Mucosa of descending colon (tissue), 3 donors: Measurements from ENCODE around the gene AMPD3. TPM values are rescaled to one million over a fixed set of nuclear protein-coding genes. Genes with fewer than 3 reads are reported as not detected.

ENCODE experiments used
- ATAC-seq: fragments of 200-7000 bp; cut with Tn5 transposase; one replicate; pipeline ENCODE4 v1.9.1; 2020; ENCODE audit warnings: mild to moderate bottlenecking, moderate library complexity
- DNase-seq, 3 donors: peaks; one replicate each; pipeline ENCODE4 v3.0.0-alpha.2; 2020
- H3K36me3 ChIP-seq: fragments of 200-600 bp; one replicate; pipeline ENCODE4 v1.8.0; 2021; ENCODE audit warnings: low read depth, mild to moderate bottlenecking
- H3K4me1 ChIP-seq: fragments of 200-600 bp; one replicate; pipeline ENCODE4 v1.8.0; 2021; ENCODE audit warnings: low read depth, mild to moderate bottlenecking
- H3K4me3 ChIP-seq: fragments of 200-600 bp; one replicate; pipeline ENCODE4 v1.8.0; 2021; ENCODE audit warnings: mild to moderate bottlenecking
- H3K9me3 ChIP-seq: fragments of 200-600 bp; one replicate; pipeline ENCODE4 v1.8.0; 2021; ENCODE audit warnings: mild to moderate bottlenecking
- CTCF ChIP-seq: fragments of 200-600 bp; IDR thresholded peaks from one replicate; pipeline ENCODE4 v1.8.0; 2022; ENCODE audit warnings: antibody characterized with exemption, mild to moderate bottlenecking
- intact Hi-C, 2 donors: fragments of 100-400 bp; cut with DNase I in 1 of 2; cut with micrococcal nuclease in 1 of 2; formaldehyde crosslinking; loops; one replicate each; pipeline versions ENCODE4 v1.11.0 to v1.11.1; 2022; cut with DNase I, micrococcal nuclease
- total RNA-seq, 3 donors: library from RNA; stranded (reverse); fragmentation: NEBNext Ultra II Directional in 2 of 3; extraction: Animal tissue kit (Norgen Biotek cat#: 25700) in 2 of 3; gene quantifications; one replicate each; pipeline versions ENCODE4 v1.2.1 to v1.2.4, GENCODE V29; 2021 to 2023
- donor health status: DM: no; HTN: no; CAD: no; lungs with moderate emphysema.
- donor health status: DM: no; HTN: no; CAD: no.
- donor health status: DM: no; HTN: yes; CAD: no.

The AMPD3 gene
- total RNA-seq, 3 donors from 2014 or later: 7.2 to 16.2 (median 10.6) TPM

GRCh38 chr11:10528121-10528520, 73.1 kb downstream of the AMPD3 start:
- Histone ChIP-seq H3K4me1 (peaks cover 3% of the 10 kb centered on the region), H3K36me3 (no peaks in the 10 kb centered on the region), H3K9me3 (no peaks in the 10 kb centered on the region), H3K4me3 (no peak overlapping the region)
- no peak for DNase-seq
- ATAC-seq: no peak
- intact Hi-C loops: no loop called here
- no peak for TF ChIP-seq CTCF

- no peaks in the 10 kb centered on the region for H3K36me3 ChIP-seq
- TF ChIP-seq CTCF: no peak
These were observed 74.2 kb downstream of the AMPD3 start for GRCh38 chr11:10529279-10529678.

GRCh38 chr11:10532526-10532925, 77.5 kb downstream of the AMPD3 start:
- ATAC-seq (no peak), DNase-seq (no peak)
- TF ChIP-seq CTCF: no peak
- H3K4me3 ChIP-seq: no peak overlapping the region
- no peaks in the 10 kb centered on the region for H3K36me3 ChIP-seq
- peaks cover 3% of the 10 kb centered on the region for H3K4me1 ChIP-seq
- no peaks in the 10 kb centered on the region for H3K9me3 ChIP-seq
- intact Hi-C loops: no loop called here

More at GRCh38 chr11:10529279-10529678, 74.2 kb downstream of the AMPD3 start:
- DNase-seq: no peak
- Histone ChIP-seq H3K9me3 (no peaks in the 10 kb centered on the region), H3K4me3 (no peak overlapping the region), H3K4me1 (peaks cover 3% of the 10 kb centered on the region)
- intact Hi-C loops: no loop called here
- ATAC-seq: no peak

- Histone ChIP-seq H3K9me3 (no peaks in the 10 kb centered on the region), H3K4me3 (no peak overlapping the region), H3K4me1 (no peaks in the 10 kb centered on the region), H3K36me3 (no peaks in the 10 kb centered on the region)
- TF ChIP-seq CTCF: no peak
- DNase-seq (no peak), ATAC-seq (no peak)
- intact Hi-C loops: no loop called here
These were observed 78.3 kb downstream of the AMPD3 start for GRCh38 chr11:10533323-10533722.

GRCh38 chr11:10534316-10534715, 79.3 kb downstream of the AMPD3 start:
- intact Hi-C loops: no loop called here
- ATAC-seq (no peak), DNase-seq (no peak)
- Histone ChIP-seq H3K9me3 (no peaks in the 10 kb centered on the region), H3K36me3 (no peaks in the 10 kb centered on the region), H3K4me3 (no peak overlapping the region), H3K4me1 (no peaks in the 10 kb centered on the region)
- TF ChIP-seq CTCF: no peak

GRCh38 chr11:10537600-10537999, 82.5 kb downstream of the AMPD3 start:
- ATAC-seq (no peak), DNase-seq (no peak)
- intact Hi-C loops: no loop called here
- no peaks in the 10 kb centered on the region for H3K36me3 ChIP-seq
- H3K9me3 ChIP-seq: no peaks in the 10 kb centered on the region
- TF ChIP-seq CTCF: no peak
- peaks cover 5% of the 10 kb centered on the region for H3K4me1 ChIP-seq
- no peak overlapping the region for H3K4me3 ChIP-seq
